Neural progenitor cell (in vitro differentiated cells): ENCODE data around the gene OR12D1.

Source experiments
- CTCF ChIP-seq: fragments of 200-600 bp; sonication (generic); IDR thresholded peaks from 2 replicates; pipeline ENCODE4 v1.5.1; 2017; ENCODE audit warnings: antibody characterized with exemption, mild to moderate bottlenecking
- EZH2phosphoT487 ChIP-seq: fragments of 200-600 bp; sonication (generic); IDR thresholded peaks from 2 replicates; pipeline ENCODE4 v1.6.1; 2017; ENCODE audit warnings: antibody characterized with exemption

GRCh38 chr6:29419516-29419915, 4.8 kb downstream of the OR12D1 start:
- no peak for TF ChIP-seq CTCF
- TF ChIP-seq EZH2phosphoT487: no peak
